ENCODE measurements around the gene ZNF516.

The ZNF516 gene

GRCh38 chr18:76455003-76455676 is 39.9 kb downstream of the ZNF516 start:
- DNase-seq: no peak

- no peak for DNase-seq
Measured at GRCh38 chr18:76454418-76454817, 40.6 kb downstream of the ZNF516 start.

DNA sequence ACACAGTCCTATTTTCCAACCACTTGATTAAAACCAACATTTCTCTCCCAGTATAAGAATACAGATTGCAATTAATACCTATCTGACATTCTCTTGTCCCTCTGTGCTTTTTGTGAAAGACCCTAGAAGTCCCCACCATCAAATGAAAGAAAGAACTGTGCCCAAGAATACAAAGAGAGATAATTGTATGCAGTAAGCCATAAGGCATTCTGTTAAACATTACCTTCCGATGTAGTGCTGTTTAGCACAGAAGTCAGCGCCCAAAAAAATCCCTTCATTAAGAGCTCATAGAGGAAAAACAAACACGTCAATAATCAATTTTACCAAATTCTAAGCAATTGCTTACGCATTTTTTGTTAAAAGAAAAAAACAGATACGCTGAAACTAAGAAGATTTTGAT is 41.1 kb downstream of the ZNF516 start:
- no peak for DNase-seq

DNA sequence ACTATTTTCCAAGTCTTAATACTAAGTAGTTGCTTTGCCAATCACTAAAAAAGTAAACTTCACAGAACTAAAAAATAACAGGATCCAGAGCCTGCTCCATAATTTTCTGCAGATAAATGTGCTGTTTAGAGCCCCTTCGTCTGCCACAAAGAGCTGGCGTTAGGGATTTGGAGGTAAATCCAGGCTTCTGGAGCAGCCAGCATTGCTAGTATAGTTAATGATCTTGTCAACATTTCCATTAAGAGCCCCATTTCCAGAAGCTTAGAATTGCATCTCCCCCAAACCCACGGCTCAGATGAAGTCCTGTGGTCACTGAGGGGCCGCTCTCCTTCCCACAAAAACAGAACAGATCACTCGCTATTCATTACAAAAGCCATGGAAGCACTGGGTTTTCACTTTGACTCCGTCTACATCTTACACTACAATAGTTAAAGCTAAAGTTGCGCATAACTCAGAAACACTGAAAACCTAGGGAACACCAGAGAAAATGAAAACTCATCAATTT is 41.9 kb downstream of the ZNF516 start:
- DNase-seq: no peak

- no peak for DNase-seq
Measured at GRCh38 chr18:76452357-76452756, 42.7 kb downstream of the ZNF516 start.

- DNase-seq: no peak
Measured at GRCh38 chr18:76451396-76452331, 43.4 kb downstream of the ZNF516 start.

DNA sequence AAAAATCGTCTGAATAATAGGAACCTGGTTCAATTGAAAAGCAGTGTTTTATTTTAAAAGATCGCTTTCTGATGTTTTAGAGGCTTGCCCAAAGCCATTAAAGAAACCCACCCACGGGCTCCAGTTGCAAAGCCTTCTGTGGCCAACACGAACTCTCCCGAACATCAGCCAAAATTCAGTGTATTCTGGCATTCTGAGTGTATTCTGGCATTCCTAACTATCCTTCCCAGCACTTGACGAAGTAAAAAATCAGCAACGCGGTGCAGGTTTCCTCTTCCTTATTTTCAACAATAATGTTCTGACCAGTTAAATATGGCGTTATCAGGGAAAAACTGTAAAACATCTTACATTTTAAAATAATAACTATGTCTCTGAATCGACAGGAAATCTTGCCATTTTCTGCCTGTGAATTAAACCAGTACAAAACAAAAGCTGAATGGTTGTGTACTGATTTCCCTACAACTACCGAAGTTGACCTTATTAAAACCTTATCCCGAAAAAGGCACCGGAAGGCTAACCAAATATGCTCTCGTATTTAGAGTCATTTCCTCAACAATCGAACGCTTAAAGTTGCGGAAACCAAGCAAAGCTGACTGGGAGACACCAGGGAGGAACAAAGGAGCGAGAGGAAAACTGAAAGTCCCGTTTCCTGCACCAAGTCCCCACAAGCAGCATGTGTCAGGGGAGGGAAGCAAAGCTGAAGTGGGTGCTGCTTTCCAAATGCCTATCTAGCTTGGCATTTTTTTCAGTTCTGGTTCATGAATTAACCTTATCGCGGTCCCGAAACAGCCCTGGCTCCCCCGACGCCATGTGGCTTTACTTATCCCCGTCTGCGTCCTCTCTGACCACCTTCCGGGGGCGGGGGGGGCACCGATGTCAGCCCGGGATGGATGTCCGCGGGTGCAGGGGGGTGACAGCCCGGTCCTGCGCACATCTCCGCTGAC is 44.3 kb downstream of the ZNF516 start:
- DNase-seq: peak; percentile 16

- no peak for DNase-seq
Measured at GRCh38 chr18:76449111-76449453, 46.0 kb downstream of the ZNF516 start.

- DNase-seq: no peak
Measured at GRCh38 chr18:76448256-76449110, 46.6 kb downstream of the ZNF516 start.

- no peak for DNase-seq
Measured at GRCh38 chr18:76447258-76447890, 47.7 kb downstream of the ZNF516 start.

- DNase-seq: no peak
Measured at GRCh38 chr18:76446321-76447257, 48.5 kb downstream of the ZNF516 start.

DNA sequence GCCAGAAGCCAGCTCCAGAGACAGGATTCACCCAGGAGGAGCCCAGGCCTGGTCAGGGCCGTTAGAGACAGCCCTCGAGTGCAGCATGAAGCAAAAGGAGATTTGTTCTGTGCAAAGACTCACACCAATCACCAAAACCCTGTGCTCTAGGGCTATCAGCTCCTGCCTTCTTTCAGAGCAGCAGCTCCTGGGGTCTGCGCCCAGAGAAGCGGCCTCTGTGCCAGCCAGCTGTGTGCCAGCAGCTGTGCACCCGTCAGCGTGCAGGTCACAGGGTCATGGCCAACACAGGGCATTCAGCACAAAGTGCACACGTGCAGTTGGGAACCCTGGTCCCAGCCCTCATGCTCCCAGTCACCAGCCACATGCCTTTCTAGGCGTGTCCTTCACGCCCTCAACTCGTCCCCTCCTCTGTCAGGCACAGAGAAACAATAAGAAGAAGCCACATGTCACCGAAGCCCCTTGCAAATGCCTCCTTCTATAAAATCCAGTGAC is 49.3 kb downstream of the ZNF516 start:
- no peak for DNase-seq

DNA sequence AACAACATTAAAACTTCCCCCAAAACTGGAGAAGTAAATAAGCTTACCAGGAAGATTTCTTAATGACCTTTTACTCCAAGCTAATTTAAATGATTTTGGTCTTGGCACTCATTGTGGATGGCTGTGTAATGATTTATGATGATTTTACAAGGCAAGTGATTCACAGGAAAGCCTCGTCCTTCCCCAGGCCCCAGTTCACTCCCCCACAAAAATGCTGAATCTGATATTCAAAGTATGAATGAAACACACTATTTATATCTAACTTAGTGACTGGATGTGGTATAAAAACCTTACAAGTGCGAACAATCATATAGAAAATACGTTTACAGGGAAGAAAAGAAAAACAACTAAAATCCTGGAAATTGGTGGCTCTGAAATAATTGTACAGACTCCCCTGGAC is 49.8 kb downstream of the ZNF516 start:
- DNase-seq: no peak

DNA sequence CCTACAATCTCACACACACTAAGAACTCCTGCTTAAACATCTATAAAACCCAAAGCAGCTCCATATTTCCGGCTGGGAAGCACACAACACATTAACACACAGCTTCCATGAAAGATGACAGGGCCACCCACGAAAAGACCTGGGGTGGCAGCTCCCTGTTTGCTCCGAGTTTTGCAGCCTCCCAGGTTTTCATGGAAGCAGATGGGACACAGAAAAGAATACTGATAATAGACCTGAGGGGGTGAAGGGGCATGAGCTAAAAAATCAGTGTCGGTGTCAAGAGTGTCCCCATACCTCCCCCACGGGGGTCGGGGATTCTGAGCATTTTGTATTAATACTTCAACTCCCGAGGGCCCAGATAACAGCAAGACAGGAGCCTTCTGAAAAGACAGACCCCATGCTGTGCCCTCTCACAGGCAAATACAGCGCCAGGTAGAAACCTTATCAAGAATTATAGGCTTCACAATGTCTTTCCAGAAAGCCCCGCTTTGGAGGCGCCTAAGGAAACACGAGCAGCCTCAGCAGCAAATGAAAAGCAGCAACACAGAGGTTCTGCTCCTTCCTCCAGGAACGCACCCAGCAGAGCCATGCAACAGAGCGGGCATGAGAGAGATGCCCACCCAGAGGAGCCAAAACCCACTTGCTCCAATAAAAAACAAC is 50.5 kb downstream of the ZNF516 start:
- no peak for DNase-seq

DNA sequence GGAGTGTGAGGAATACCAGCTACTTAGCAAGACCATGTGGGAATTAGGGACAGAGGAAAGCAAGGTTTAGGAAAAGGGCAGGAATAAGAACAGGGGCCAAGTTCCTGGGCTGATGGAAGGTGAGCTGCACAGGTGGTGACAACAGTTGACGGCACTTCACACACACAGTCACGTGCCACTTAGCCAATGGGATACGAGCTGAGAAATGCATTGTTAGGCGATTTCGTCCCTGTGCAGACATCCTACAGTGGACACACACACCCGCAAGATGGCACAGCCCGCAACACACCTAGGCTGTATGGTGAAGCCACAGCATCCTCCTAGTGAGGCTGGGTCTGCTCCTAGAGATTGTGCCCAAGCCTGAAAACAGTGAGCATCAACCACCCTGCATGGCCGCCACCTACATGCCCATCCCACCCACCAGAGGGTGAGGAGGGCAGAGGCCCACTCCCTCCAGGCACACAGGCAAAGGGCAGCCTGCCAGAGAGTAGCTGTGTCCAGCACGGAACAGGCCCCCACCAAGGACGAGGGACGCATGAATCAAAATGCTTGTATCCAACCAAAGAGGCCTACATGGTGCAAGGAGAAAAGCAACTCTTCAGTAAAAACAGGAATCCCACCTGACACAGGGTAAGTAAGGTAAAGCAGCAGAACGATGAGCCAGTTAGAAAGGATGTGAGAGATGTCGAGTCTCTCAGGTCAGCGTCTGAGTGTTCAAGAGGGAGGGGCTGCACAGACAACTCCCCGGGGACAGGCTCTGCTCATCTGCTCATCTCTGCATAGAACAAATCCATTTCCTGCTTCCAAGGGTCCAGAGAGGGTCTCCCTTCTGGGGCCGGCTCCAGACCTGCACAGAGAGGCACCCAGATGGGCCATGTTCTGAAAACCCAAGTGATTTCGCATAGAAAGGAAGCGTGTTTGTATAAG is 51.3 kb downstream of the ZNF516 start:
- no peak for DNase-seq

DNA sequence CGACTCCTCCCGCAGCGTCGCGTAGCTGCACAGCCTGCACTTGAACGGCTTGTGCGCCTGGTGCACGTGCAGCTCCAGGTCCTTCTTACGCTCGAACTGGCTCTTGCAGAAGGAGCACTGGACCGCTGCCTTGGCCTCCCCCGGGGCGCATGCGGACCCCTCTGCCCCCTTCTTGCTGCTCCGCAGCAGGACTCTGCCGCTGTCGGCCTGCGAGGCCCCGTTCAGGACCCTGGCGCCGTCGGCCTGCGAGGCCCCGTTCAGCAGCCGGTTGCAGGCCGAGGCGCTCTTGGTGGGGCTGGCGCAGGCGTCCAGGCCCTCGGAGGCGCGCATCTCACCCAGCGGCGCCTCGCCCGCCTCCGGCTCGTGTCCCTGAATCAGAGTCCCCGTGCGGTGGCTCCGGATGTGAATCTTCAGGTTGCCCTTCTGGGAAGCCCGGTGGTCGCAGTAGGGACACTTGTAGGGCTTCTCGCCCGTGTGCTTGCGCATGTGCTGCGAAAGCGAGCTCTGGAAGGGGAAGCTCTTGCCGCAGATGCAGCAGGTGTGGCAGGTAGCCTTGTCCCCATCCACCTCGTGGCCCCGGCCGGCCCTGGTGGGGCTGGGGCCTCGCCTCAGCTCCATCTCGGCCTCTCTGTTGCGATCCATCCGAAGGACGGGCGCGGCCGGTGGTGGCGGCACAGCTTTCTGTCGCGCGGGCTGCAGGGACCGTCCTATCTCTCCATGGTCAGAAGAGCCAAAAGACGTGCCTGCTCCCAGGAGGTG is 52.5 kb downstream of the ZNF516 start:
- no peak for DNase-seq

DNA sequence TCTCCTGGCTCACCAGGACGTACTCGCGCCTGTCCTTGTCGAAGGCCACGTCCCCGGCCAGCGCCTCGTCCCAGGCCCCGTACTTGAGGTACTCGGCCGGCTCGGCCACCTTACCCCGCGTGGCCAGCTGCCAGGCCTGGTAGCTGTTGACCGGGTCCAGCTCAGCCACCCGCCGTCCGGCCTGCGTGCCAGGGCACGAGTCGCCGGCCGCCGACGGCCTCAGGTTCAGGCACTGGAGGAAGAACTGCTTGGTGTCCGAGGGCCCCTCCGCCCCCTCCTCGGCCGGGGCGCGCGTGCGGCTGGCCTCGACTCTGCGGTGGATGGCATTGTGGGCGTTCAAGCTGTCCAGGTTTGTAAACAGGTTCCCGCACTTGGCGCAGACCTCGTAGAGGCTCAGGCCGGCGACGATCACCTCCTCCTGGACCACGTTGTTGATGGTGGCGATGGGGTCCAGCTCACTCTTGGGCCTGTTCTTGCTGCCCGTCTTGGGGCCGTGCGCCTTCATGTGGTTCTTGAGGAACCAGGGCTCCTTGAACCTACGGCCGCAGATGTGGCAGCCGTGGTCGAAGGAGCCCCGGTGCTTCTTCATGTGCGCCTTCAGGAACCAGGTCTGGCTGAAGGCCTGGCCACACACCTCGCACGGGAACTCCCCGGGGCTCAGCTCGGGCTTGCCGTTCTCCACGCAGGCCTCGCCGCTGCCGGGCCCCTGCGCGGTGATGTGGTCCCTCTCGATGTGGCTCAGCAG is 53.2 kb downstream of the ZNF516 start:
- no peak for DNase-seq

Data from CD4-positive, alpha-beta T cell treated with Interleukin-17A for 4 hours (primary cell).